Keratinocyte (primary cell): ENCODE data around the gene NBEA. TPM values are rescaled to one million over a fixed set of nuclear protein-coding genes. Genes with fewer than 3 reads are reported as not detected.

Source experiments
- DNase-seq: peaks from one replicate; pipeline ENCODE4 v3.0.0-alpha.2; 2011; ENCODE audit warnings: low read depth, missing footprints, low spot score
- FAIRE-seq: peaks from 2 replicates; lab custom pipeline; 2011; peaks lifted over from hg19 to GRCh38; lab: Jason Lieb, UNC
- H2AFZ ChIP-seq: 2 replicates; pipeline ENCODE4 v1.6.0; 2012; ENCODE audit warnings: low read length, control low read depth, inconsistent platforms; ENCODE audit not compliant: control insufficient read depth
- H3K27ac ChIP-seq: 2 replicates; pipeline ENCODE4 v1.5.1; 2011; ENCODE audit warnings: low read length; ENCODE audit not compliant: control insufficient read depth, insufficient read depth
- H3K27me3 ChIP-seq: 3 replicates; pipeline ENCODE4 v1.6.0; 2011; ENCODE audit warnings: low read length; ENCODE audit not compliant: control insufficient read depth, insufficient read depth; ENCODE audit errors: extremely low read depth
- H3K36me3 ChIP-seq, 2 experiments: 2 replicates in 1 of 2; 3 replicates in 1 of 2; pipeline ENCODE4 v1.5.1; 2011; ENCODE audit warnings: low read length in 2 of 2, mild to moderate bottlenecking in 1 of 2; ENCODE audit not compliant: control insufficient read depth in 2 of 2, insufficient read depth in 2 of 2; ENCODE audit errors: extremely low read depth in 1 of 2
- H3K4me1 ChIP-seq: 3 replicates; pipeline ENCODE4 v1.5.1; 2011; ENCODE audit warnings: low read length; ENCODE audit not compliant: control insufficient read depth, insufficient read depth; ENCODE audit errors: extremely low read depth
- H3K4me2 ChIP-seq: 3 replicates; pipeline ENCODE4 v1.6.0; 2011; ENCODE audit warnings: low read depth, low read length; ENCODE audit not compliant: control insufficient read depth, insufficient read depth; ENCODE audit errors: extremely low read depth
- H3K4me3 ChIP-seq, 3 experiments: fragments of 200-600 bp in 1 of 3; sonication (generic) in 1 of 3; 2 replicates in 2 of 3; 3 replicates in 1 of 3; pipeline ENCODE4 v1.5.1; 2011 to 2016; ENCODE audit warnings: low read length in 3 of 3, mild to moderate bottlenecking in 3 of 3, control low read depth in 2 of 3, inconsistent platforms in 1 of 3, low read depth in 1 of 3, mixed read lengths in 1 of 3, mixed run types in 1 of 3, moderate library complexity in 1 of 3; ENCODE audit not compliant: control insufficient read depth in 2 of 3, insufficient read depth in 2 of 3; ENCODE audit errors: extremely low read depth in 1 of 3
- H3K79me2 ChIP-seq: 2 replicates; pipeline ENCODE4 v1.6.0; 2012; ENCODE audit warnings: low read length; ENCODE audit not compliant: control insufficient read depth, insufficient read depth
- H3K9ac ChIP-seq: 3 replicates; pipeline ENCODE4 v1.6.0; 2011; ENCODE audit warnings: low read length; ENCODE audit not compliant: control insufficient read depth, insufficient read depth; ENCODE audit errors: extremely low read depth
- H3K9me1 ChIP-seq: 3 replicates; pipeline ENCODE4 v1.6.0; 2011; ENCODE audit warnings: low read length; ENCODE audit not compliant: control insufficient read depth, insufficient read depth; ENCODE audit errors: extremely low read depth
- H3K9me3 ChIP-seq: 2 replicates; pipeline ENCODE4 v1.5.1; 2012; ENCODE audit warnings: low read depth, low read length; ENCODE audit not compliant: control insufficient read depth
- H4K20me1 ChIP-seq: 3 replicates; pipeline ENCODE4 v1.6.0; 2011; ENCODE audit warnings: low read length; ENCODE audit not compliant: control insufficient read depth, insufficient read depth; ENCODE audit errors: extremely low read depth
- EZH2 ChIP-seq: IDR thresholded peaks from one replicate; pipeline ENCODE4 v1.6.1; 2012; ENCODE audit warnings: inconsistent platforms, mild to moderate bottlenecking, low read length, moderate library complexity
- dilution Hi-C: fragments of 300-500 bp; cut with MboI; formaldehyde crosslinking; loops from one replicate; pipeline ENCODE4 v1.7.0; 2020; ENCODE audit warnings: low sequenced_read_pairs; ENCODE audit not compliant: extremely low pct_ligation_motif_present
- polyA plus RNA-seq, 5 experiments: library from polyadenylated mRNA; depleted of rRNA in 3 of 5; stranded (reverse) in 3 of 5; stranded (forward) in 1 of 5; unstranded in 1 of 5; fragments of >200 nt; gene quantifications; 1 replicate in 1 of 5; 2 replicates in 3 of 5; 3 replicates in 1 of 5; pipeline versions ENCODE4 v1.2.1 to v1.2.3, GENCODE V29; 2011 to 2012; ENCODE audit warnings: missing spikeins in 2 of 5, low read depth in 1 of 5, low replicate concordance in 1 of 5
- TF ChIP-seq, protein P1 (sequence below), 3 experiments: IDR thresholded peaks in 1 of 3; conservative IDR thresholded peaks in 1 of 3; optimal IDR thresholded peaks in 1 of 3; 2 replicates in 2 of 3; 3 replicates in 1 of 3; pipeline versions ENCODE3 to v1.5.1; 2011; ENCODE audit warnings: low read length in 3 of 3, mild to moderate bottlenecking in 3 of 3, moderate library complexity in 2 of 3, control low read depth in 1 of 3, inconsistent platforms in 1 of 3; ENCODE audit not compliant: insufficient read depth in 2 of 3; ENCODE audit errors: extremely low read depth in 1 of 3

Gene NBEA
- polyA plus RNA-seq, 1 donor (not counting 4 experiments of a cell fraction or from before 2014, with no cell fraction given) = 0.05 TPM

DNA sequence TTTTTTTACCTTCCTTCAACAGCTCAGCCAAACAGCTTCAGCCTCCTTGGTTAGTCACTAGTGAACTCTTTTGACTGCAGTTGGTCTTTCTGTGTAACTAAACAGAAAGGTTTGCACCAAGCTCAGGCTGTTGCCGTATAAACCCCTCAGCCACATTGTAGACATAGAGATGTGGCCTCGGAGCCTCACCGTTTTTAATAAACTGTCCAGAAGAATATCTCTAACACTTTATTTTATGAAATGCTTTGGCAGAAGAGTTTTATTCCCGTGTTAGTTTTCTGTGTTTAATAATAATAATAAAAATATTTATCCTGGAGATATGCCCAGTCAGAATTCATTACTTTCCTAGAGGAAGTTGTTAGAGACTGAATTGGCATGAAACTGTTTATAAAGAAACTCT is 706.1 kb downstream of the NBEA start:
- Histone ChIP-seq H3K27me3 (no peaks in the 10 kb centered on the region), H2AFZ (no peak overlapping the region), H3K9me1 (no peaks in the 10 kb centered on the region), H3K36me3 (no peaks in the 10 kb centered on the region), H3K79me2 (no peaks in the 10 kb centered on the region), H4K20me1 (no peaks in the 10 kb centered on the region), H3K4me3 (no peak overlapping the region), H3K27ac (no peak overlapping the region), H3K4me1 (no peaks in the 10 kb centered on the region), H3K9me3 (no peaks in the 10 kb centered on the region), H3K4me2 (no peak overlapping the region), H3K9ac (no peak overlapping the region)
- dilution Hi-C loops = no loop called here
- no peak for TF ChIP-seq EZH2
- TF ChIP-seq, protein P1, sequence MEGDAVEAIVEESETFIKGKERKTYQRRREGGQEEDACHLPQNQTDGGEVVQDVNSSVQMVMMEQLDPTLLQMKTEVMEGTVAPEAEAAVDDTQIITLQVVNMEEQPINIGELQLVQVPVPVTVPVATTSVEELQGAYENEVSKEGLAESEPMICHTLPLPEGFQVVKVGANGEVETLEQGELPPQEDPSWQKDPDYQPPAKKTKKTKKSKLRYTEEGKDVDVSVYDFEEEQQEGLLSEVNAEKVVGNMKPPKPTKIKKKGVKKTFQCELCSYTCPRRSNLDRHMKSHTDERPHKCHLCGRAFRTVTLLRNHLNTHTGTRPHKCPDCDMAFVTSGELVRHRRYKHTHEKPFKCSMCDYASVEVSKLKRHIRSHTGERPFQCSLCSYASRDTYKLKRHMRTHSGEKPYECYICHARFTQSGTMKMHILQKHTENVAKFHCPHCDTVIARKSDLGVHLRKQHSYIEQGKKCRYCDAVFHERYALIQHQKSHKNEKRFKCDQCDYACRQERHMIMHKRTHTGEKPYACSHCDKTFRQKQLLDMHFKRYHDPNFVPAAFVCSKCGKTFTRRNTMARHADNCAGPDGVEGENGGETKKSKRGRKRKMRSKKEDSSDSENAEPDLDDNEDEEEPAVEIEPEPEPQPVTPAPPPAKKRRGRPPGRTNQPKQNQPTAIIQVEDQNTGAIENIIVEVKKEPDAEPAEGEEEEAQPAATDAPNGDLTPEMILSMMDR (optimal IDR thresholded peaks at IDR 0.05 in 1 of 3, IDR thresholded peaks at IDR 0.05 in 1 of 3, conservative IDR thresholded peaks at IDR 0.05 in 1 of 3; ENCODE audit: extremely low read depth in 1 of 3, insufficient read depth in 2 of 3, low read length in 3 of 3) = no peak
- no peak for FAIRE-seq
- no peak for DNase-seq

DNA sequence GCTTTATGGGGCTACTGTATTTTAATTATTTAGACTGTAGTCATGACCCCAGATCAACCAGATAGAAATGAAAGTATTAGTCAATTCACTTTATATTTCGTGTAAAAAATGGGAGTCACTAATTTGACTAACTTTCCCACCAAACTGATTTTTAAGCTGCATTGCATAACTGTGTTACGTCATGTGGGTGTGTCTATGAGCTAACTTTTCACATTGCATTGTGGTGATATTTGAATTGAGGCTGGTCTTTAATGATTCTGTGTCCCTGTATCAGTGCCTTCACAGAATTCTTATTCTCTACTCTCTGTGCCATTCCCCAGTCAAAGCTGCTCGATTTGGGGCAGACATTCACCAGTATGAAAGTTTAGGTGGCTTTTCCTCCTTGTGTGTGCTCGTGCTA is 707.1 kb downstream of the NBEA start:
- H4K20me1 ChIP-seq = no peaks in the 10 kb centered on the region
- DNase-seq (no peak), FAIRE-seq (no peak)
- H3K4me1 ChIP-seq = no peaks in the 10 kb centered on the region
- no peaks in the 10 kb centered on the region for H3K9me3 ChIP-seq
- no peak overlapping the region for H3K27ac ChIP-seq
- H3K4me3 ChIP-seq = no peak overlapping the region
- H3K9me1 ChIP-seq = no peaks in the 10 kb centered on the region
- H3K9ac ChIP-seq = no peak overlapping the region
- TF ChIP-seq, protein P1 (optimal IDR thresholded peaks at IDR 0.05 in 1 of 3, IDR thresholded peaks at IDR 0.05 in 1 of 3, conservative IDR thresholded peaks at IDR 0.05 in 1 of 3; ENCODE audit: extremely low read depth in 1 of 3, insufficient read depth in 2 of 3, low read length in 3 of 3) = no peak
- dilution Hi-C loops = no loop called here
- no peak overlapping the region for H3K4me2 ChIP-seq
- no peaks in the 10 kb centered on the region for H3K27me3 ChIP-seq
- no peak overlapping the region for H2AFZ ChIP-seq
- H3K79me2 ChIP-seq = no peaks in the 10 kb centered on the region
- no peaks in the 10 kb centered on the region for H3K36me3 ChIP-seq
